KMS-11 (cell line): ENCODE results near the gene TAF1.

Experiments used
- H2AFZ ChIP-seq: fragments of 200-600 bp; sonication (generic); 2 replicates; pipeline ENCODE4 v1.6.1; 2016; ENCODE audit warnings: antibody characterized with exemption, mixed run types, low read depth
- H3K27ac ChIP-seq: fragments of 200-600 bp; sonication (generic); 2 replicates; pipeline ENCODE4 v1.6.1; 2016; ENCODE audit warnings: mild to moderate bottlenecking, mixed run types
- H3K27me3 ChIP-seq: fragments of 200-600 bp; sonication (generic); 2 replicates; pipeline ENCODE4 v1.6.1; 2017; ENCODE audit warnings: mild to moderate bottlenecking, low read depth, mixed run types, moderate library complexity; ENCODE audit not compliant: insufficient read depth
- H3K36me3 ChIP-seq: fragments of 200-600 bp; sonication (generic); 2 replicates; pipeline ENCODE4 v1.6.1; 2017; ENCODE audit warnings: mild to moderate bottlenecking, mixed run types; ENCODE audit not compliant: insufficient read depth
- H3K4me1 ChIP-seq: fragments of 200-600 bp; sonication (generic); 2 replicates; pipeline ENCODE4 v1.6.1; 2016; ENCODE audit warnings: mild to moderate bottlenecking, low read depth, mixed run types; ENCODE audit not compliant: poor library complexity, severe bottlenecking
- H3K4me2 ChIP-seq: fragments of 200-600 bp; sonication (generic); 2 replicates; pipeline ENCODE4 v1.7.0; 2016; ENCODE audit warnings: mild to moderate bottlenecking, mixed run types
- H3K4me3 ChIP-seq: fragments of 200-600 bp; sonication (generic); IDR thresholded peaks from 2 replicates; pipeline ENCODE4 v1.6.1; 2017; ENCODE audit warnings: low read depth, low read length, mixed read lengths; ENCODE audit not compliant: insufficient read depth
- H3K79me2 ChIP-seq: fragments of 200-600 bp; sonication (generic); 2 replicates; pipeline ENCODE4 v1.6.1; 2016; ENCODE audit warnings: low read depth, mixed run types; ENCODE audit not compliant: insufficient read depth
- H3K9ac ChIP-seq: fragments of 200-600 bp; sonication (generic); 2 replicates; pipeline ENCODE4 v1.6.1; 2016; ENCODE audit warnings: mild to moderate bottlenecking, mixed run types
- H4K20me1 ChIP-seq: fragments of 200-600 bp; sonication (generic); 2 replicates; pipeline ENCODE4 v1.6.1; 2016; ENCODE audit warnings: mild to moderate bottlenecking, mixed run types; ENCODE audit not compliant: insufficient read depth
- CTCF ChIP-seq: fragments of 200-600 bp; sonication (generic); conservative IDR thresholded peaks from 2 replicates; pipeline ENCODE4 v1.6.1; 2017; ENCODE audit warnings: low read depth, mild to moderate bottlenecking, antibody characterized with exemption, low read length, moderate library complexity, mixed read lengths

Gene TAF1

DNA sequence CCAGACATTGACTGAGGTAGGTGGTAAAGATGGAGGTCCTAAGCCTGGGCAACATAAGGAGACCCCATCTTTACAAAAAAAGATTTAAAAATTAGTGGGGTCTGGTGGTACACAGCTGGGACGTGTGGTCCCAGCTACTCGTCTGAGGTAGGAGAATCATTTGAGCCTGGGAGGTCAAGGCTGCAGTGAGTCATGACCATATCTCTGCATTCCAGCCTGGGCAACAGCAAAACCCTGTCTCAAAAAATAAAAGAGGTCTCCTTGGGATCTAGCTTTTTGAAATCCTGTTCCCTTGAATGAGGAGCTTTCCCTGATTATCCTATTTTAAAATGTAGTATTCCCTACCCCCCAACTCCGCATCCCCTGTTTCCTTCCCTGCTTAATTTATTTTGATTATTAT lies 88.1 kb downstream of the TAF1 start:
- no peaks in the 10 kb centered on the region for H3K36me3 ChIP-seq
- H3K27ac ChIP-seq: no peak overlapping the region
- no peak overlapping the region for H3K4me3 ChIP-seq

GRCh38 chrX:71458866-71459265 lies 92.7 kb downstream of the TAF1 start:
- Histone ChIP-seq H2AFZ (no peak overlapping the region), H3K27ac (no peak overlapping the region), H4K20me1 (no peaks in the 10 kb centered on the region), H3K4me3 (no peak overlapping the region), H3K27me3 (no peaks in the 10 kb centered on the region), H3K4me2 (no peak overlapping the region), H3K4me1 (no peaks in the 10 kb centered on the region), H3K36me3 (no peaks in the 10 kb centered on the region), H3K79me2 (no peaks in the 10 kb centered on the region), H3K9ac (no peak overlapping the region)
- TF ChIP-seq CTCF: no peak

More for the DNA sequence above, 88.1 kb downstream of the TAF1 start:
- Histone ChIP-seq H3K79me2 (no peaks in the 10 kb centered on the region), H3K27me3 (no peaks in the 10 kb centered on the region), H2AFZ (no peak overlapping the region), H3K4me1 (no peaks in the 10 kb centered on the region), H3K4me2 (no peak overlapping the region), H3K9ac (no peak overlapping the region), H4K20me1 (no peaks in the 10 kb centered on the region)
- TF ChIP-seq CTCF: no peak

GRCh38 chrX:71464968-71465367 lies 98.8 kb downstream of the TAF1 start:
- H3K9ac ChIP-seq: no peak overlapping the region
- no peaks in the 10 kb centered on the region for H3K4me1 ChIP-seq
- no peaks in the 10 kb centered on the region for H3K27me3 ChIP-seq
- H3K4me3 ChIP-seq: no peak overlapping the region
- H3K79me2 ChIP-seq: no peaks in the 10 kb centered on the region
- no peaks in the 10 kb centered on the region for H4K20me1 ChIP-seq
- no peak overlapping the region for H2AFZ ChIP-seq
- H3K36me3 ChIP-seq: no peaks in the 10 kb centered on the region
- no peak for TF ChIP-seq CTCF
- no peak overlapping the region for H3K4me2 ChIP-seq
- no peak overlapping the region for H3K27ac ChIP-seq

DNA sequence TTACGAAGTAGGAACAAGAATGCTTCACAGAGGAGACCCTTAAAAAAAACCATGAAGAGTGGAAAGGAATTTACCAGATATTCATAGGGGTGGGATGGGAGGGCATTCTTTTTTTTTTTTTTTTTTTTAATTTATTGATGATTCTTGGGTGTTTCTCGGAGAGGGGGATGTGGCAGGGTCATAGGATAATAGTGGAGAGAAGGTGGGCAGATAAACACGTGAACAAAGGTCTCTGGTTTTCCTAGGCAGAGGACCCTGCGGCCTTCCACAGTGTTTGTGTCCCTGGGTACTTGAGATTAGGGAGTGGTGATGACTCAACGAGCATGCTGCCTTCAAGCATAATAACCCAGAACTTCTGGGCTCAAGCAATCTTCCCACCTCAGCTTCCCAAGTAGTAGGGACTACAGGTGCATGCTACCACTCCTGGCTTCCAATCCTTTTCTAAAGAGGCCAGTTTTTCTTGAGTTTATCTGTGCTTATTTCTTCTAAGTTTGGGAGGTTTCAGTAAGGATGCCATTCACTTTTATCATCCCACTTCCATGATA lies 100.9 kb downstream of the TAF1 start:
- no peak overlapping the region for H3K4me3 ChIP-seq
- no peaks in the 10 kb centered on the region for H3K4me1 ChIP-seq
- H3K4me2 ChIP-seq: no peak overlapping the region
- H3K27ac ChIP-seq: no peak overlapping the region
- TF ChIP-seq CTCF: no peak
- no peaks in the 10 kb centered on the region for H3K36me3 ChIP-seq
- H4K20me1 ChIP-seq: no peaks in the 10 kb centered on the region
- no peaks in the 10 kb centered on the region for H3K79me2 ChIP-seq
- H3K27me3 ChIP-seq: no peaks in the 10 kb centered on the region
- no peak overlapping the region for H3K9ac ChIP-seq
- H2AFZ ChIP-seq: no peak overlapping the region
